HepG2 (cell line): ENCODE measurements around the gene TUBGCP6. TPM values are rescaled to one million over a fixed set of nuclear protein-coding genes. Genes with fewer than 3 reads are reported as not detected.

Experiments
- ARHGAP35 ChIP-seq: sonication (generic); formaldehyde crosslinking; IDR thresholded peaks from 2 replicates; pipeline ENCODE4 v1.9.0; 2022; ENCODE audit warnings: mild to moderate bottlenecking, inconsistent platforms, moderate library complexity, missing genetic modification reagents, borderline replicate concordance
- CENPT ChIP-seq: sonication (generic); formaldehyde crosslinking; IDR thresholded peaks from 2 replicates; pipeline ENCODE4 v1.8.0; 2022; ENCODE audit warnings: low read depth, mild to moderate bottlenecking, moderate library complexity, missing genetic modification reagents
- RAD21 ChIP-seq: fragments of 450-650 bp; formaldehyde crosslinking; IDR thresholded peaks from 2 replicates; pipeline ENCODE4 v1.5.0; 2020; ENCODE audit warnings: mild to moderate bottlenecking
- RBM39 ChIP-seq: fragments of 200-400 bp; formaldehyde crosslinking; IDR thresholded peaks from one replicate; pipeline ENCODE4 v1.6.1; 2018; ENCODE audit warnings: antibody characterized with exemption, mild to moderate bottlenecking, low read depth, low read length; ENCODE audit not compliant: poor library complexity, severe bottlenecking
- RFXAP ChIP-seq: sonication (generic); formaldehyde crosslinking; IDR thresholded peaks from 2 replicates; pipeline ENCODE4 v1.4.0; 2020; ENCODE audit warnings: missing genetic modification reagents, borderline replicate concordance
- SIX1 ChIP-seq: sonication (generic); formaldehyde crosslinking; IDR thresholded peaks from 2 replicates; pipeline ENCODE4 v1.4.0; 2020; ENCODE audit warnings: missing genetic modification reagents, borderline replicate concordance
- SIX4 ChIP-seq: sonication (generic); formaldehyde crosslinking; IDR thresholded peaks from 2 replicates; pipeline ENCODE4 v1.4.0; 2020; ENCODE audit warnings: missing genetic modification reagents
- SP5 ChIP-seq: IDR thresholded peaks from 2 replicates; pipeline ENCODE4 v1.6.1; 2016; ENCODE audit warnings: low read depth, borderline replicate concordance
- ZFY ChIP-seq: sonication (generic); formaldehyde crosslinking; IDR thresholded peaks from 2 replicates; pipeline ENCODE4 v1.4.0; 2020; ENCODE audit warnings: missing genetic modification reagents
- ZNF12 ChIP-seq: sonication (generic); formaldehyde crosslinking; IDR thresholded peaks from 2 replicates; pipeline ENCODE4 v1.5.0; 2020; ENCODE audit warnings: missing genetic modification reagents
- ZNF274 ChIP-seq: sonication (generic); formaldehyde crosslinking; IDR thresholded peaks from 2 replicates; pipeline ENCODE4 v1.5.1; 2020; ENCODE audit warnings: mild to moderate bottlenecking, missing genetic modification reagents
- ZNF331 ChIP-seq: sonication (generic); formaldehyde crosslinking; IDR thresholded peaks from 2 replicates; pipeline ENCODE4 v1.4.0; 2020; ENCODE audit warnings: missing genetic modification reagents
- ZNF335 ChIP-seq: sonication (generic); formaldehyde crosslinking; IDR thresholded peaks from 2 replicates; pipeline ENCODE4 v1.4.0; 2020; ENCODE audit warnings: missing genetic modification reagents
- ZNF614 ChIP-seq: IDR thresholded peaks from 2 replicates; pipeline ENCODE4 v1.6.1; 2018; ENCODE audit warnings: missing biosample characterization, missing genetic modification reagents, inconsistent platforms, borderline replicate concordance
- ZNF615 ChIP-seq: sonication (generic); formaldehyde crosslinking; IDR thresholded peaks from 2 replicates; pipeline ENCODE4 v1.5.0; 2020; ENCODE audit warnings: mild to moderate bottlenecking, missing genetic modification reagents, borderline replicate concordance
- ZNF703 ChIP-seq: sonication (generic); formaldehyde crosslinking; IDR thresholded peaks from 2 replicates; pipeline ENCODE4 v1.5.1; 2020; ENCODE audit warnings: missing genetic modification reagents, mild to moderate bottlenecking, moderate library complexity, borderline replicate concordance
- ZNF75D ChIP-seq: sonication (generic); formaldehyde crosslinking; IDR thresholded peaks from 2 replicates; pipeline ENCODE4 v1.8.1; 2023; ENCODE audit warnings: missing genetic modification reagents, mild to moderate bottlenecking, borderline replicate concordance
- polyA plus RNA-seq, 8 experiments: library from polyadenylated mRNA; depleted of rRNA in 3 of 8; stranded (reverse) in 7 of 8; unstranded in 1 of 8; fragments of >200 nt; fragmentation: Illumina TruSeq in 4 of 8; extraction: Trizol in 4 of 8; gene quantifications; 2 replicates each; pipeline versions ENCODE4 v1.2.1 to v1.2.3, GENCODE V29; 2011 to 2016; ENCODE audit warnings: low read depth in 4 of 8, missing spikeins in 1 of 8, mixed read lengths in 1 of 8; ENCODE audit not compliant: insufficient read depth in 1 of 8
- total RNA-seq, 5 experiments: library from RNA; depleted of rRNA; stranded (reverse); fragments of >200 nt; fragmentation: Illumina TruSeq; extraction: Trizol; gene quantifications; 2 replicates each; pipeline ENCODE4 v1.2.3, GENCODE V29; 2016; ENCODE audit warnings: low read depth in 1 of 5
- TF ChIP-seq, protein P1 (sequence below): sonication (generic); formaldehyde crosslinking; IDR thresholded peaks from 2 replicates; pipeline ENCODE4; 2020; ENCODE audit warnings: missing genetic modification reagents, mild to moderate bottlenecking, borderline replicate concordance
- TF ChIP-seq, protein P2 (sequence below): sonication (generic); formaldehyde crosslinking; IDR thresholded peaks from 2 replicates; pipeline ENCODE4 v1.5.0; 2020; ENCODE audit warnings: mild to moderate bottlenecking, missing genetic modification reagents
- TF ChIP-seq, protein P3 (sequence below): sonication (generic); formaldehyde crosslinking; IDR thresholded peaks from 2 replicates; pipeline ENCODE4 v1.5.0; 2020; ENCODE audit warnings: mild to moderate bottlenecking, missing genetic modification reagents, moderate library complexity
- TF ChIP-seq, protein P4 (sequence below): IDR thresholded peaks from 2 replicates; pipeline ENCODE4 v1.6.1; 2016; ENCODE audit warnings: control low read depth
- TF ChIP-seq, protein P5 (sequence below), 2 experiments: fragments of 450-650 bp in 1 of 2; sonication (generic) in 1 of 2; formaldehyde crosslinking; IDR thresholded peaks; 2 replicates each; pipeline versions ENCODE4 v1.5.0 to v1.8.0; 2020 to 2022; ENCODE audit warnings: mild to moderate bottlenecking in 1 of 2, missing genetic modification reagents in 1 of 2

The TUBGCP6 gene
- total and polyA plus RNA-seq, 2 of the 13 experiments (the other 11 are each of a cell fraction or from before 2014, with no cell fraction given): 14.6 to 15.7 TPM

DNA sequence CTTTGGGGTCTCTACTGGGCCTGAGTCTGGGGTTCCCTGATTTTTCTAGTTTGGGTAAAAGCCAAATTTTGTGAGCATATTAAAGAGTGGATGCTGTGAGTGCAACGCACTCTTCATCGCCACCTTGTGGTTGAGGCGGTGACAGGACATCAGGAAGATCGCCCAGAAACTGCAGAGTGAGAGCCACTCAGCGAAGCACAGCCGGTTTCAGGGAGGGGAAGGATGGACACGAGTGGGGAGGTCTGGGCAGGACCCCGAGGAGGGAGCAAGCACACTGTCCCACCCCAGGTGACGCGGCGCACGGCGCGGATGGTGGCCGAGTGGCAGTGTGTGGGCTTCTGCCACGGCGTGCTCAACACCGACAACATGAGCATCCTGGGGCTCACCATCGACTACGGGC lies 34.9 kb downstream of the TUBGCP6 start (continued):
- TF ChIP-seq, protein P1, sequence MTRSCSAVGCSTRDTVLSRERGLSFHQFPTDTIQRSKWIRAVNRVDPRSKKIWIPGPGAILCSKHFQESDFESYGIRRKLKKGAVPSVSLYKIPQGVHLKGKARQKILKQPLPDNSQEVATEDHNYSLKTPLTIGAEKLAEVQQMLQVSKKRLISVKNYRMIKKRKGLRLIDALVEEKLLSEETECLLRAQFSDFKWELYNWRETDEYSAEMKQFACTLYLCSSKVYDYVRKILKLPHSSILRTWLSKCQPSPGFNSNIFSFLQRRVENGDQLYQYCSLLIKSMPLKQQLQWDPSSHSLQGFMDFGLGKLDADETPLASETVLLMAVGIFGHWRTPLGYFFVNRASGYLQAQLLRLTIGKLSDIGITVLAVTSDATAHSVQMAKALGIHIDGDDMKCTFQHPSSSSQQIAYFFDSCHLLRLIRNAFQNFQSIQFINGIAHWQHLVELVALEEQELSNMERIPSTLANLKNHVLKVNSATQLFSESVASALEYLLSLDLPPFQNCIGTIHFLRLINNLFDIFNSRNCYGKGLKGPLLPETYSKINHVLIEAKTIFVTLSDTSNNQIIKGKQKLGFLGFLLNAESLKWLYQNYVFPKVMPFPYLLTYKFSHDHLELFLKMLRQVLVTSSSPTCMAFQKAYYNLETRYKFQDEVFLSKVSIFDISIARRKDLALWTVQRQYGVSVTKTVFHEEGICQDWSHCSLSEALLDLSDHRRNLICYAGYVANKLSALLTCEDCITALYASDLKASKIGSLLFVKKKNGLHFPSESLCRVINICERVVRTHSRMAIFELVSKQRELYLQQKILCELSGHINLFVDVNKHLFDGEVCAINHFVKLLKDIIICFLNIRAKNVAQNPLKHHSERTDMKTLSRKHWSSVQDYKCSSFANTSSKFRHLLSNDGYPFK (CRISPR knock-in tag): 0 out of 2 replicates have a peak, but pooled peaks have one; percentile 19
- TF ChIP-seq ZNF274 (CRISPR knock-in tag) (no peak), ZNF12 (CRISPR knock-in tag) (no peak), ZNF703 (CRISPR knock-in tag) (no peak), ZNF615 (no peak), ZNF75D (CRISPR knock-in tag) (no peak), ZNF335 (CRISPR knock-in tag) (no peak), ARHGAP35 (CRISPR knock-in tag) (no peak), ZFY (no peak), CENPT (CRISPR knock-in tag) (no peak), RFXAP (CRISPR knock-in tag) (no peak), SP5 (CRISPR knock-in tag) (no peak), ZNF331 (CRISPR knock-in tag) (peak; percentile 44; the same call in 1 of the 2 replicates), SIX4 (CRISPR knock-in tag) (no peak), RBM39 (no peak), SIX1 (CRISPR knock-in tag) (no peak), RAD21 (CRISPR knock-in tag) (peak; percentile 75), ZNF614 (CRISPR knock-in tag) (no peak)
- TF ChIP-seq, protein P2, sequence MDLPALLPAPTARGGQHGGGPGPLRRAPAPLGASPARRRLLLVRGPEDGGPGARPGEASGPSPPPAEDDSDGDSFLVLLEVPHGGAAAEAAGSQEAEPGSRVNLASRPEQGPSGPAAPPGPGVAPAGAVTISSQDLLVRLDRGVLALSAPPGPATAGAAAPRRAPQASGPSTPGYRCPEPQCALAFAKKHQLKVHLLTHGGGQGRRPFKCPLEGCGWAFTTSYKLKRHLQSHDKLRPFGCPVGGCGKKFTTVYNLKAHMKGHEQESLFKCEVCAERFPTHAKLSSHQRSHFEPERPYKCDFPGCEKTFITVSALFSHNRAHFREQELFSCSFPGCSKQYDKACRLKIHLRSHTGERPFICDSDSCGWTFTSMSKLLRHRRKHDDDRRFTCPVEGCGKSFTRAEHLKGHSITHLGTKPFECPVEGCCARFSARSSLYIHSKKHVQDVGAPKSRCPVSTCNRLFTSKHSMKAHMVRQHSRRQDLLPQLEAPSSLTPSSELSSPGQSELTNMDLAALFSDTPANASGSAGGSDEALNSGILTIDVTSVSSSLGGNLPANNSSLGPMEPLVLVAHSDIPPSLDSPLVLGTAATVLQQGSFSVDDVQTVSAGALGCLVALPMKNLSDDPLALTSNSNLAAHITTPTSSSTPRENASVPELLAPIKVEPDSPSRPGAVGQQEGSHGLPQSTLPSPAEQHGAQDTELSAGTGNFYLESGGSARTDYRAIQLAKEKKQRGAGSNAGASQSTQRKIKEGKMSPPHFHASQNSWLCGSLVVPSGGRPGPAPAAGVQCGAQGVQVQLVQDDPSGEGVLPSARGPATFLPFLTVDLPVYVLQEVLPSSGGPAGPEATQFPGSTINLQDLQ: no peak
- TF ChIP-seq, protein P3, sequence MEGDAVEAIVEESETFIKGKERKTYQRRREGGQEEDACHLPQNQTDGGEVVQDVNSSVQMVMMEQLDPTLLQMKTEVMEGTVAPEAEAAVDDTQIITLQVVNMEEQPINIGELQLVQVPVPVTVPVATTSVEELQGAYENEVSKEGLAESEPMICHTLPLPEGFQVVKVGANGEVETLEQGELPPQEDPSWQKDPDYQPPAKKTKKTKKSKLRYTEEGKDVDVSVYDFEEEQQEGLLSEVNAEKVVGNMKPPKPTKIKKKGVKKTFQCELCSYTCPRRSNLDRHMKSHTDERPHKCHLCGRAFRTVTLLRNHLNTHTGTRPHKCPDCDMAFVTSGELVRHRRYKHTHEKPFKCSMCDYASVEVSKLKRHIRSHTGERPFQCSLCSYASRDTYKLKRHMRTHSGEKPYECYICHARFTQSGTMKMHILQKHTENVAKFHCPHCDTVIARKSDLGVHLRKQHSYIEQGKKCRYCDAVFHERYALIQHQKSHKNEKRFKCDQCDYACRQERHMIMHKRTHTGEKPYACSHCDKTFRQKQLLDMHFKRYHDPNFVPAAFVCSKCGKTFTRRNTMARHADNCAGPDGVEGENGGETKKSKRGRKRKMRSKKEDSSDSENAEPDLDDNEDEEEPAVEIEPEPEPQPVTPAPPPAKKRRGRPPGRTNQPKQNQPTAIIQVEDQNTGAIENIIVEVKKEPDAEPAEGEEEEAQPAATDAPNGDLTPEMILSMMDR (CRISPR knock-in tag): peak; percentile 86
- TF ChIP-seq, protein P4, sequence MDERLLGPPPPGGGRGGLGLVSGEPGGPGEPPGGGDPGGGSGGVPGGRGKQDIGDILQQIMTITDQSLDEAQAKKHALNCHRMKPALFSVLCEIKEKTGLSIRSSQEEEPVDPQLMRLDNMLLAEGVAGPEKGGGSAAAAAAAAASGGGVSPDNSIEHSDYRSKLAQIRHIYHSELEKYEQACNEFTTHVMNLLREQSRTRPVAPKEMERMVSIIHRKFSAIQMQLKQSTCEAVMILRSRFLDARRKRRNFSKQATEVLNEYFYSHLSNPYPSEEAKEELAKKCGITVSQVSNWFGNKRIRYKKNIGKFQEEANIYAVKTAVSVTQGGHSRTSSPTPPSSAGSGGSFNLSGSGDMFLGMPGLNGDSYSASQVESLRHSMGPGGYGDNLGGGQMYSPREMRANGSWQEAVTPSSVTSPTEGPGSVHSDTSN: no peak
- TF ChIP-seq, protein P5, sequence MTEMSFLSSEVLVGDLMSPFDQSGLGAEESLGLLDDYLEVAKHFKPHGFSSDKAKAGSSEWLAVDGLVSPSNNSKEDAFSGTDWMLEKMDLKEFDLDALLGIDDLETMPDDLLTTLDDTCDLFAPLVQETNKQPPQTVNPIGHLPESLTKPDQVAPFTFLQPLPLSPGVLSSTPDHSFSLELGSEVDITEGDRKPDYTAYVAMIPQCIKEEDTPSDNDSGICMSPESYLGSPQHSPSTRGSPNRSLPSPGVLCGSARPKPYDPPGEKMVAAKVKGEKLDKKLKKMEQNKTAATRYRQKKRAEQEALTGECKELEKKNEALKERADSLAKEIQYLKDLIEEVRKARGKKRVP (CRISPR knock-in tag; IDR thresholded peaks at IDR 0.05): no peak
